WTC11 (cell line): ENCODE data around the gene GPR68. TPM values are rescaled to one million over a fixed set of nuclear protein-coding genes. Genes with fewer than 3 reads are reported as not detected.
"Not testable (repeated sequence)": the region's sequence is repeated elsewhere in the genome, so short reads cannot be mapped to it uniquely, and the experiment has no call there.

Source experiments
- ATAC-seq: fragments of 200-7000 bp; cut with Tn5 transposase; 2 replicates; pipeline ENCODE4 v1.10.0; 2021; ENCODE audit warnings: mild to moderate bottlenecking, moderate library complexity
- CTCF ChIA-PET: fragments of 300-600 bp; sonication (Branson Sonifier 250); formaldehyde crosslinking; loops from one replicate; lab custom pipeline; 2021; ENCODE audit warnings: antibody characterized with exemption; lab: Charles Lee
- POLR2A ChIA-PET: fragments of 350-600 bp; sonication (Branson Sonifier 250); formaldehyde crosslinking; loops from one replicate; lab custom pipeline; 2021; ENCODE audit warnings: antibody characterized with exemption; lab: Charles Lee
- DNase-seq: peaks from one replicate; pipeline ENCODE4 v3.0.0; 2021; ENCODE audit warnings: low spot score
- H3K27ac Mint-ChIP-seq: 2 replicates; pipeline ENCODE4 v1.8.0; 2021; ENCODE audit warnings: mixed read lengths
- H3K27me3 Mint-ChIP-seq: 2 replicates; pipeline ENCODE4 v1.8.0; 2021; ENCODE audit warnings: low read depth, mild to moderate bottlenecking, moderate library complexity, mixed read lengths
- H3K36me3 Mint-ChIP-seq: 2 replicates; pipeline ENCODE4 v1.8.0; 2021; ENCODE audit warnings: mixed read lengths
- H3K4me1 Mint-ChIP-seq: 2 replicates; pipeline ENCODE4 v1.8.0; 2022; ENCODE audit warnings: mixed read lengths
- H3K4me3 Mint-ChIP-seq: 2 replicates; pipeline ENCODE4 v1.8.0; 2021; ENCODE audit warnings: mild to moderate bottlenecking, moderate library complexity, mixed read lengths
- H3K9me3 Mint-ChIP-seq: 2 replicates; pipeline ENCODE4 v1.8.0; 2021; ENCODE audit warnings: mixed read lengths
- FOXK1 ChIP-seq: sonication (generic); formaldehyde crosslinking; IDR thresholded peaks from 2 replicates; pipeline ENCODE4 v1.8.0; 2022; ENCODE audit warnings: mild to moderate bottlenecking, moderate library complexity, missing genetic modification reagents
- GABPB1 ChIP-seq: sonication (generic); formaldehyde crosslinking; IDR thresholded peaks from 2 replicates; pipeline ENCODE4 v1.8.1; 2023; ENCODE audit warnings: mild to moderate bottlenecking, missing genetic modification reagents
- IRF1 ChIP-seq: sonication (generic); formaldehyde crosslinking; IDR thresholded peaks from 2 replicates; pipeline ENCODE4 v1.8.0; 2023; ENCODE audit warnings: missing genetic modification reagents
- NR1H2 ChIP-seq: sonication (generic); formaldehyde crosslinking; IDR thresholded peaks from 2 replicates; pipeline ENCODE4 v1.9.0; 2021; ENCODE audit warnings: mild to moderate bottlenecking, moderate library complexity, missing genetic modification reagents
- OVOL2 ChIP-seq: fragments of 250-450 bp; sonication (Bioruptor Pico); IDR thresholded peaks from 2 replicates; pipeline ENCODE4 v1.9.0; 2021; ENCODE audit warnings: mild to moderate bottlenecking, borderline replicate concordance
- RELA ChIP-seq: sonication (generic); formaldehyde crosslinking; IDR thresholded peaks from 2 replicates; pipeline ENCODE4 v1.8.1; 2022; ENCODE audit warnings: missing genetic modification reagents, mild to moderate bottlenecking, borderline replicate concordance
- RORB ChIP-seq: fragments of 250-450 bp; sonication (Bioruptor Pico); IDR thresholded peaks from 2 replicates; pipeline ENCODE4 v1.9.0; 2021; ENCODE audit warnings: mild to moderate bottlenecking
- TCF7 ChIP-seq: sonication (generic); formaldehyde crosslinking; IDR thresholded peaks from 2 replicates; pipeline ENCODE4 v1.8.0; 2022; ENCODE audit warnings: mild to moderate bottlenecking, low read depth, missing genetic modification reagents, moderate library complexity
- ZBTB43 ChIP-seq: sonication (generic); formaldehyde crosslinking; IDR thresholded peaks from 2 replicates; pipeline ENCODE4 v1.8.1; 2023; ENCODE audit warnings: mild to moderate bottlenecking, missing genetic modification reagents
- ZNF121 ChIP-seq: sonication (generic); formaldehyde crosslinking; IDR thresholded peaks from 2 replicates; pipeline ENCODE4 v1.8.0; 2023; ENCODE audit warnings: missing genetic modification reagents
- ZNF232 ChIP-seq: sonication (generic); formaldehyde crosslinking; IDR thresholded peaks from 2 replicates; pipeline ENCODE4 v1.8.0; 2022; ENCODE audit warnings: mild to moderate bottlenecking, missing genetic modification reagents
- ZNF396 ChIP-seq: fragments of 250-450 bp; sonication (Bioruptor Pico); IDR thresholded peaks from 2 replicates; pipeline ENCODE4 v1.8.0; 2021; ENCODE audit warnings: mild to moderate bottlenecking, moderate library complexity, borderline replicate concordance
- ZNF423 ChIP-seq: fragments of 250-450 bp; sonication (Bioruptor Pico); IDR thresholded peaks from 2 replicates; pipeline ENCODE4 v2.1.2; 2022; ENCODE audit warnings: mild to moderate bottlenecking, moderate library complexity
- total RNA-seq: library from RNA; stranded (reverse); gene quantifications from 3 replicates; pipeline ENCODE4 v1.2.3, GENCODE V29; 2021
- TF ChIP-seq, protein P1 (sequence below): fragments of 250-450 bp; sonication (Bioruptor Pico); IDR thresholded peaks from 2 replicates; pipeline ENCODE4 v1.9.0; 2021; ENCODE audit warnings: mild to moderate bottlenecking, borderline replicate concordance
- TF ChIP-seq, protein P2 (sequence below): fragments of 250-450 bp; sonication (Bioruptor Pico); IDR thresholded peaks from 2 replicates; pipeline ENCODE4 v1.9.0; 2021; ENCODE audit warnings: mild to moderate bottlenecking
- TF ChIP-seq, protein P3 (sequence below): fragments of 200-600 bp; IDR thresholded peaks from 2 replicates; pipeline ENCODE4 v1.8.0; 2022; ENCODE audit warnings: antibody characterized with exemption

The GPR68 gene
- total RNA-seq, 1 experiment from 2014 or later, result 0.28 TPM

GRCh38 chr14:91204657-91205056, 39.8 kb downstream of the GPR68 start (continued):
- TF ChIP-seq, protein P1, sequence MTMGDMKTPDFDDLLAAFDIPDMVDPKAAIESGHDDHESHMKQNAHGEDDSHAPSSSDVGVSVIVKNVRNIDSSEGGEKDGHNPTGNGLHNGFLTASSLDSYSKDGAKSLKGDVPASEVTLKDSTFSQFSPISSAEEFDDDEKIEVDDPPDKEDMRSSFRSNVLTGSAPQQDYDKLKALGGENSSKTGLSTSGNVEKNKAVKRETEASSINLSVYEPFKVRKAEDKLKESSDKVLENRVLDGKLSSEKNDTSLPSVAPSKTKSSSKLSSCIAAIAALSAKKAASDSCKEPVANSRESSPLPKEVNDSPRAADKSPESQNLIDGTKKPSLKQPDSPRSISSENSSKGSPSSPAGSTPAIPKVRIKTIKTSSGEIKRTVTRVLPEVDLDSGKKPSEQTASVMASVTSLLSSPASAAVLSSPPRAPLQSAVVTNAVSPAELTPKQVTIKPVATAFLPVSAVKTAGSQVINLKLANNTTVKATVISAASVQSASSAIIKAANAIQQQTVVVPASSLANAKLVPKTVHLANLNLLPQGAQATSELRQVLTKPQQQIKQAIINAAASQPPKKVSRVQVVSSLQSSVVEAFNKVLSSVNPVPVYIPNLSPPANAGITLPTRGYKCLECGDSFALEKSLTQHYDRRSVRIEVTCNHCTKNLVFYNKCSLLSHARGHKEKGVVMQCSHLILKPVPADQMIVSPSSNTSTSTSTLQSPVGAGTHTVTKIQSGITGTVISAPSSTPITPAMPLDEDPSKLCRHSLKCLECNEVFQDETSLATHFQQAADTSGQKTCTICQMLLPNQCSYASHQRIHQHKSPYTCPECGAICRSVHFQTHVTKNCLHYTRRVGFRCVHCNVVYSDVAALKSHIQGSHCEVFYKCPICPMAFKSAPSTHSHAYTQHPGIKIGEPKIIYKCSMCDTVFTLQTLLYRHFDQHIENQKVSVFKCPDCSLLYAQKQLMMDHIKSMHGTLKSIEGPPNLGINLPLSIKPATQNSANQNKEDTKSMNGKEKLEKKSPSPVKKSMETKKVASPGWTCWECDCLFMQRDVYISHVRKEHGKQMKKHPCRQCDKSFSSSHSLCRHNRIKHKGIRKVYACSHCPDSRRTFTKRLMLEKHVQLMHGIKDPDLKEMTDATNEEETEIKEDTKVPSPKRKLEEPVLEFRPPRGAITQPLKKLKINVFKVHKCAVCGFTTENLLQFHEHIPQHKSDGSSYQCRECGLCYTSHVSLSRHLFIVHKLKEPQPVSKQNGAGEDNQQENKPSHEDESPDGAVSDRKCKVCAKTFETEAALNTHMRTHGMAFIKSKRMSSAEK (CRISPR knock-in tag), result no peak
- TF ChIP-seq ZNF121 (CRISPR knock-in tag) (no peak), RELA (no peak), FOXK1 (no peak)
- TF ChIP-seq, protein P2, sequence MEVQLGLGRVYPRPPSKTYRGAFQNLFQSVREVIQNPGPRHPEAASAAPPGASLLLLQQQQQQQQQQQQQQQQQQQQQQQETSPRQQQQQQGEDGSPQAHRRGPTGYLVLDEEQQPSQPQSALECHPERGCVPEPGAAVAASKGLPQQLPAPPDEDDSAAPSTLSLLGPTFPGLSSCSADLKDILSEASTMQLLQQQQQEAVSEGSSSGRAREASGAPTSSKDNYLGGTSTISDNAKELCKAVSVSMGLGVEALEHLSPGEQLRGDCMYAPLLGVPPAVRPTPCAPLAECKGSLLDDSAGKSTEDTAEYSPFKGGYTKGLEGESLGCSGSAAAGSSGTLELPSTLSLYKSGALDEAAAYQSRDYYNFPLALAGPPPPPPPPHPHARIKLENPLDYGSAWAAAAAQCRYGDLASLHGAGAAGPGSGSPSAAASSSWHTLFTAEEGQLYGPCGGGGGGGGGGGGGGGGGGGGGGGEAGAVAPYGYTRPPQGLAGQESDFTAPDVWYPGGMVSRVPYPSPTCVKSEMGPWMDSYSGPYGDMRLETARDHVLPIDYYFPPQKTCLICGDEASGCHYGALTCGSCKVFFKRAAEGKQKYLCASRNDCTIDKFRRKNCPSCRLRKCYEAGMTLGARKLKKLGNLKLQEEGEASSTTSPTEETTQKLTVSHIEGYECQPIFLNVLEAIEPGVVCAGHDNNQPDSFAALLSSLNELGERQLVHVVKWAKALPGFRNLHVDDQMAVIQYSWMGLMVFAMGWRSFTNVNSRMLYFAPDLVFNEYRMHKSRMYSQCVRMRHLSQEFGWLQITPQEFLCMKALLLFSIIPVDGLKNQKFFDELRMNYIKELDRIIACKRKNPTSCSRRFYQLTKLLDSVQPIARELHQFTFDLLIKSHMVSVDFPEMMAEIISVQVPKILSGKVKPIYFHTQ (CRISPR knock-in tag), result no peak

GRCh38 chr14:91202234-91202974, 42.1 kb downstream of the GPR68 start:
- no peak for DNase-seq
- Mint-ChIP-seq H3K27ac (no peak overlapping the region), H3K4me1 (no peaks in the 10 kb centered on the region)
- POLR2A ChIA-PET, result no interaction called here
- TF ChIP-seq RELA (no peak), GABPB1 (CRISPR knock-in tag) (no peak), OVOL2 (CRISPR knock-in tag) (no peak), ZNF396 (no peak), TCF7 (CRISPR knock-in tag) (no peak), RORB (CRISPR knock-in tag) (no peak), IRF1 (CRISPR knock-in tag) (no peak), ZNF232 (CRISPR knock-in tag) (no peak), ZNF423 (CRISPR knock-in tag) (no peak), NR1H2 (CRISPR knock-in tag) (no peak), ZBTB43 (CRISPR knock-in tag) (no peak)
- TF ChIP-seq, protein P2 (CRISPR knock-in tag), result no peak
- TF ChIP-seq, protein P3, sequence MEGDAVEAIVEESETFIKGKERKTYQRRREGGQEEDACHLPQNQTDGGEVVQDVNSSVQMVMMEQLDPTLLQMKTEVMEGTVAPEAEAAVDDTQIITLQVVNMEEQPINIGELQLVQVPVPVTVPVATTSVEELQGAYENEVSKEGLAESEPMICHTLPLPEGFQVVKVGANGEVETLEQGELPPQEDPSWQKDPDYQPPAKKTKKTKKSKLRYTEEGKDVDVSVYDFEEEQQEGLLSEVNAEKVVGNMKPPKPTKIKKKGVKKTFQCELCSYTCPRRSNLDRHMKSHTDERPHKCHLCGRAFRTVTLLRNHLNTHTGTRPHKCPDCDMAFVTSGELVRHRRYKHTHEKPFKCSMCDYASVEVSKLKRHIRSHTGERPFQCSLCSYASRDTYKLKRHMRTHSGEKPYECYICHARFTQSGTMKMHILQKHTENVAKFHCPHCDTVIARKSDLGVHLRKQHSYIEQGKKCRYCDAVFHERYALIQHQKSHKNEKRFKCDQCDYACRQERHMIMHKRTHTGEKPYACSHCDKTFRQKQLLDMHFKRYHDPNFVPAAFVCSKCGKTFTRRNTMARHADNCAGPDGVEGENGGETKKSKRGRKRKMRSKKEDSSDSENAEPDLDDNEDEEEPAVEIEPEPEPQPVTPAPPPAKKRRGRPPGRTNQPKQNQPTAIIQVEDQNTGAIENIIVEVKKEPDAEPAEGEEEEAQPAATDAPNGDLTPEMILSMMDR, result no peak
- TF ChIP-seq, all 79 proteins: peak for 0
- CTCF ChIA-PET, result interaction anchor here (0.6 to 1.4 kb wide), 2 partner anchors 25 to 64 kb away, joined by 4 read pairs; no protein-coding TSS in a partner anchor
- ATAC-seq, result no peak
- Mint-ChIP-seq H3K36me3 (peaks cover 53% of the 10 kb centered on the region), H3K27me3 (no peaks in the 10 kb centered on the region), H3K4me3 (no peak overlapping the region), H3K9me3 (peaks cover 17% of the 10 kb centered on the region)

- CTCF ChIA-PET, H3K4me3 Mint-ChIP-seq, ATAC-seq: not testable (repeated sequence)
Measured at GRCh38 chr14:91200802-91201201, 43.7 kb downstream of the GPR68 start.

More at GRCh38 chr14:91200802-91201201, 43.7 kb downstream of the GPR68 start:
- H3K27me3 Mint-ChIP-seq, DNase-seq, H3K4me1 Mint-ChIP-seq, POLR2A ChIA-PET, H3K27ac Mint-ChIP-seq: not testable (repeated sequence)
- H3K9me3 Mint-ChIP-seq, result peaks cover 17% of the 10 kb centered on the region
- peaks cover 57% of the 10 kb centered on the region for H3K36me3 Mint-ChIP-seq
